ENCODE data around the gene THSD4.

Gene THSD4

GRCh38 chr15:71352125-71352524 is 236.9 kb downstream of the THSD4 start:
- Histone ChIP-seq H3K4me1 (ENCODE audit: insufficient read depth, low read length, severe bottlenecking) (no peaks in the 10 kb centered on the region), H3K27me3 (ENCODE audit: insufficient read depth, low read length) (0 out of 2 replicates have a peak, but pooled peaks cover 4% of the 10 kb centered on the region), H3K9me2 (ENCODE audit: low read depth, low read length) (no peaks in the 10 kb centered on the region), H3K27ac (ENCODE audit: low read depth, low read length, poor library complexity, severe bottlenecking) (no peak overlapping the region), H2AFZ (ENCODE audit: low read length) (no peak overlapping the region), H4K20me1 (ENCODE audit: insufficient read depth, low read length) (no peaks in the 10 kb centered on the region), H3K4me3 (ENCODE audit: low read depth, low read length, poor library complexity, severe bottlenecking) (no peak overlapping the region), H3K36me3 (ENCODE audit: insufficient read depth, low read length) (no peaks in the 10 kb centered on the region), H3K4me2 (ENCODE audit: low read length) (no peak overlapping the region), H3K9me3 (ENCODE audit: low read length) (no peaks in the 10 kb centered on the region), H3K9ac (ENCODE audit: low read length) (no peak overlapping the region), H3K79me2 (ENCODE audit: insufficient read depth, low read length) (no peaks in the 10 kb centered on the region), H3F3A (ENCODE audit: insufficient read depth, low read length) (no peaks in the 10 kb centered on the region)
- TF ChIP-seq EZH2 (IDR thresholded peaks at IDR 0.05; ENCODE audit: borderline replicate concordance, low read length) = no peak
- no peak for TF ChIP-seq CTCF (IDR thresholded peaks at IDR 0.05; ENCODE audit: low read length)

- Histone ChIP-seq H3F3A (ENCODE audit: insufficient read depth, low read length) (no peaks in the 10 kb centered on the region), H3K4me1 (ENCODE audit: insufficient read depth, low read length, severe bottlenecking) (no peaks in the 10 kb centered on the region), H3K9ac (ENCODE audit: low read length) (no peak overlapping the region), H3K4me3 (ENCODE audit: low read depth, low read length, poor library complexity, severe bottlenecking) (no peak overlapping the region), H3K36me3 (ENCODE audit: insufficient read depth, low read length) (no peaks in the 10 kb centered on the region), H3K9me3 (ENCODE audit: low read length) (no peaks in the 10 kb centered on the region), H3K79me2 (ENCODE audit: insufficient read depth, low read length) (no peaks in the 10 kb centered on the region), H4K20me1 (ENCODE audit: insufficient read depth, low read length) (no peaks in the 10 kb centered on the region), H2AFZ (ENCODE audit: low read length) (no peak overlapping the region), H3K9me2 (ENCODE audit: low read depth, low read length) (no peaks in the 10 kb centered on the region), H3K27ac (ENCODE audit: low read depth, low read length, poor library complexity, severe bottlenecking) (no peak overlapping the region), H3K4me2 (ENCODE audit: low read length) (no peak overlapping the region), H3K27me3 (ENCODE audit: insufficient read depth, low read length) (0 out of 2 replicates have a peak, but pooled peaks cover 4% of the 10 kb centered on the region)
- TF ChIP-seq EZH2 (IDR thresholded peaks at IDR 0.05; ENCODE audit: borderline replicate concordance, low read length) (no peak), CTCF (IDR thresholded peaks at IDR 0.05; ENCODE audit: low read length) (no peak)
These were observed 237.5 kb downstream of the THSD4 start for GRCh38 chr15:71352765-71353164.

- H3K4me2 ChIP-seq (ENCODE audit: low read length) = no peak overlapping the region
- no peak overlapping the region for H3K9ac ChIP-seq (ENCODE audit: low read length)
- H3K4me1 ChIP-seq (ENCODE audit: insufficient read depth, low read length, severe bottlenecking) = no peaks in the 10 kb centered on the region
- H3K4me3 ChIP-seq (ENCODE audit: low read depth, low read length, poor library complexity, severe bottlenecking) = no peak overlapping the region
- H3K9me2 ChIP-seq (ENCODE audit: low read depth, low read length) = no peaks in the 10 kb centered on the region
- H3K27ac ChIP-seq (ENCODE audit: low read depth, low read length, poor library complexity, severe bottlenecking) = no peak overlapping the region
- no peaks in the 10 kb centered on the region for H3F3A ChIP-seq (ENCODE audit: insufficient read depth, low read length)
- H2AFZ ChIP-seq (ENCODE audit: low read length) = no peak overlapping the region
- H3K27me3 ChIP-seq (ENCODE audit: insufficient read depth, low read length) = 0 out of 2 replicates have a peak, but pooled peaks cover 4% of the 10 kb centered on the region
- no peak for TF ChIP-seq EZH2 (IDR thresholded peaks at IDR 0.05; ENCODE audit: borderline replicate concordance, low read length)
- TF ChIP-seq CTCF (IDR thresholded peaks at IDR 0.05; ENCODE audit: low read length) = no peak
- H4K20me1 ChIP-seq (ENCODE audit: insufficient read depth, low read length) = no peaks in the 10 kb centered on the region
- H3K9me3 ChIP-seq (ENCODE audit: low read length) = no peaks in the 10 kb centered on the region
- no peaks in the 10 kb centered on the region for H3K36me3 ChIP-seq (ENCODE audit: insufficient read depth, low read length)
- H3K79me2 ChIP-seq (ENCODE audit: insufficient read depth, low read length) = no peaks in the 10 kb centered on the region
These were observed 237.9 kb downstream of the THSD4 start for GRCh38 chr15:71353171-71353570.
